ENCODE results near the gene CCDC184.

The CCDC184 gene

DNA sequence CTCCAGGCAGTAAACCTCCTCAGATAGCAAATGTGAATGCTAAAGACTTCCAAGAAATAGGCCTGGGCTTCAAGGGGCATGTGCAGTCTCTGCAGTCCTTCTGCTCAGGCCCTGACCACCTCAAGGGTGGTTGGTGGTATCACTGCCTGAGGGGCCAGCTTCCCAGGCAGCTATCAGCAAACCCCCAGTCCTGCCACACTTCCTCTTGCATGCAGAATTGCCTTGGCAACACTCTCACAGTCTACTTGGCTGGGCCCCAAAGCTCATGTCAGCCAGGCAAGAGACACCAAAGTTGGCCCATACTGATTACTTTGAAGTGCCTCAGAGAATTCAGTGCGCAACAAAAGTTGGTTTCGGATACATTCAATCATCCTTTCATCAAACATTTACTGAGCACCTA is 22.6 kb upstream of the CCDC184 start:
- peak; percentile 40 for DNase-seq (ENCODE audit: low read depth)
- TF ChIP-seq POLR2A (IDR thresholded peaks at IDR 0.05; ENCODE audit: extremely low read depth, insufficient read length) (no peak), MYC (IDR thresholded peaks at IDR 0.05; ENCODE audit: low read depth, low read length) (no peak)
- TF ChIP-seq, protein P1, sequence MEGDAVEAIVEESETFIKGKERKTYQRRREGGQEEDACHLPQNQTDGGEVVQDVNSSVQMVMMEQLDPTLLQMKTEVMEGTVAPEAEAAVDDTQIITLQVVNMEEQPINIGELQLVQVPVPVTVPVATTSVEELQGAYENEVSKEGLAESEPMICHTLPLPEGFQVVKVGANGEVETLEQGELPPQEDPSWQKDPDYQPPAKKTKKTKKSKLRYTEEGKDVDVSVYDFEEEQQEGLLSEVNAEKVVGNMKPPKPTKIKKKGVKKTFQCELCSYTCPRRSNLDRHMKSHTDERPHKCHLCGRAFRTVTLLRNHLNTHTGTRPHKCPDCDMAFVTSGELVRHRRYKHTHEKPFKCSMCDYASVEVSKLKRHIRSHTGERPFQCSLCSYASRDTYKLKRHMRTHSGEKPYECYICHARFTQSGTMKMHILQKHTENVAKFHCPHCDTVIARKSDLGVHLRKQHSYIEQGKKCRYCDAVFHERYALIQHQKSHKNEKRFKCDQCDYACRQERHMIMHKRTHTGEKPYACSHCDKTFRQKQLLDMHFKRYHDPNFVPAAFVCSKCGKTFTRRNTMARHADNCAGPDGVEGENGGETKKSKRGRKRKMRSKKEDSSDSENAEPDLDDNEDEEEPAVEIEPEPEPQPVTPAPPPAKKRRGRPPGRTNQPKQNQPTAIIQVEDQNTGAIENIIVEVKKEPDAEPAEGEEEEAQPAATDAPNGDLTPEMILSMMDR (IDR thresholded peaks at IDR 0.05; ENCODE audit: low read depth, low read length) = no peak
- no peak overlapping the region for H3K4me3 ChIP-seq (ENCODE audit: low read depth, low read length)

DNA sequence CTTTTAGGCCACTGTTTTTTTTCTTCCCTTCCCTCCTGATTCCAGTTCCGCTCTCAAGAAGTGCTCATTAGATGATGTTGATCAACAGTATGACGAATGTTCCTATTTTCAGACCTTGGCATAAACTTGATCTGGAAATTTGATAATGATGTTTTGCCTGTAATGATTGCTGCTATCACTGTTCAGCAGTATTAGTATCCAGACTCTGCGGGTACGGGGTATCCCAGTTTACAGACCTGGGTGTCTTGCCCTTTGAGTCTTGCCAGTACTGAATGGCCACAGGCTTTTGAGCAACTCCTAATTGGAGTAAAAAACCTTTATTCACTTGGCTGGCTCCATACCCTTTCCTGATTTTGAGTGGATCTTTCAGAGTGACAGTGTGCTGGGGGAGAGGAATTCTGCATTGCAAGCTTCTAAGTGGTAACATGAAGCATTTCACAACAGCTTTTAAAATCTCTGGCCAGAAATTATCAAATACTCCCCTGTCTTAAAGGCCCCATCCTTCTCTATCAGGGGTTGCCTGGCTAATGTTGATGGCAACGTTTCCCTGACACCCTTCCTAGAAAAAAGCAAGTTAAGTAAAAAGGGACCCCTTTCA is 20.2 kb upstream of the CCDC184 start:
- TF ChIP-seq POLR2A (IDR thresholded peaks at IDR 0.05; ENCODE audit: extremely low read depth, insufficient read length) = no peak
- TF ChIP-seq, protein P2, sequence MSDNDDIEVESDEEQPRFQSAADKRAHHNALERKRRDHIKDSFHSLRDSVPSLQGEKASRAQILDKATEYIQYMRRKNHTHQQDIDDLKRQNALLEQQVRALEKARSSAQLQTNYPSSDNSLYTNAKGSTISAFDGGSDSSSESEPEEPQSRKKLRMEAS (IDR thresholded peaks at IDR 0.05; ENCODE audit: low read depth, low read length) = no peak
- TF ChIP-seq MYC (IDR thresholded peaks at IDR 0.05; ENCODE audit: low read depth, low read length) = no peak
- TF ChIP-seq, protein P1 (IDR thresholded peaks at IDR 0.05; ENCODE audit: low read depth, low read length) = no peak
- no peak overlapping the region for H3K4me3 ChIP-seq (ENCODE audit: low read depth, low read length)
- no peak for DNase-seq (ENCODE audit: low read depth)

DNA sequence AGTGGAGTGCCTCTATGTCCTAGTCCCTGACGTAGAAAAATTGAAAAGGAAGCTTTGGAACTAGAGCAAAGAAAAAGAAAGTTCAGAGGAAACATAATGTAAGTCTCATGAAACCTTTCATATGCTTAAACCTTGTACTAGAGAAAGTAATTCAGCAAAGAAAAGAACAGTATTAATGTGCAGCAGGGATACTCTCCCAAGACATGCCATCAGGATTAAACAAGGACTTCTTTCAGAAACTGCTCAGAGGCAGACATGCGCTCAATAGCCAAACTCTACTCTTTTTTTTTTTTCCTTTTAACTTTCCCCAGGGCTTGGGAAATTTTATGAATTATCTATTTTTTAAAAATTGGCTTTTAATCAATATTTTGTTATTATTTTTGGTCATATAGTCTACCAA is 19.0 kb upstream of the CCDC184 start:
- no peak overlapping the region for H3K4me3 ChIP-seq (ENCODE audit: low read depth, low read length)
- TF ChIP-seq, protein P1 (IDR thresholded peaks at IDR 0.05; ENCODE audit: low read depth, low read length) = no peak
- TF ChIP-seq, protein P2 (IDR thresholded peaks at IDR 0.05; ENCODE audit: low read depth, low read length) = no peak
- no peak for TF ChIP-seq POLR2A (IDR thresholded peaks at IDR 0.05; ENCODE audit: extremely low read depth, insufficient read length)
- no peak for TF ChIP-seq MYC (IDR thresholded peaks at IDR 0.05; ENCODE audit: low read depth, low read length)
- DNase-seq (ENCODE audit: low read depth) = no peak

DNA sequence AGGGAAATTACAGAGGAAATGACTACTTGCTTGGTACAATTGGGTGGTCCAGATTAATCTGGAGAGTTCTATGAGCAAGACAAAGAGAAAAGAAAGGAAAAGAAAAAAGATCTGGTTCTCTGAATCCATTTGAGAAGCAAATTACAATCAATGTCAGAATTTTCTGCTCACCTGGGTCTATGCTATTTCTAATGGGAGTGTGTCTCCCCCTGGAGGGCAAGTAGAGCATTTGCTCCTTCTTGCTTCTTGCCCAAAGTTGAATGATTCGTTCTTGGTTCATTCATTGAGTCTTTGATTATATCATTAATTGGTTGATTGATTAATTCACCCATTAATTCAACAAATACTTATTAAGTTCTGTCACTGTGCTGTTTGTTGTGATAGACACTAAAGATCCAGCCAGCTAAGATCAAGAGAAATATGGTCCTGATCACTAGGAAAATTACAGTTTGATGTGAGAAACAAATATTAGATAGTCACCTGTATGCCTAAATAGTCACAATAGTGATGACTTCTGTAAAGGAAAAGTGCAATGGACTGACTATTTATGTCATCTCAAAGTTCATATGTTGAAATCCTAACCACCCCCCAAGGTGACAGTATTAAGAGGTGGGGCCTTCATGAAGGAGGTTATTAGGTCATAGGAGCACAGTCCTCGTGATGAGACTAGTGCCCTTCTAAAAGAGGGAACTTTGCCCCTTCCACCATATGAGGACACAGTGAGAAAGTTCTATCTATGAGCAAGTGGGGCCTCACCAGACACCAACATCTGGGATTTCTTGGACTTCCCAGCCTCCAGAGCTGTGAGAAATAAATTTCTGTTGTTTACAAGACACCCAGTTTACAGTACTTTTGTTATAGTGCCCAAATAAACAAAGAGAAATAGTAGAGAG is 18.1 kb upstream of the CCDC184 start:
- peak; percentile 77 for DNase-seq (ENCODE audit: low read depth)
- TF ChIP-seq, protein P1 (IDR thresholded peaks at IDR 0.05; ENCODE audit: low read depth, low read length) = peak; percentile 96
- TF ChIP-seq, protein P2 (IDR thresholded peaks at IDR 0.05; ENCODE audit: low read depth, low read length) = no peak
- no peak overlapping the region for H3K4me3 ChIP-seq (ENCODE audit: low read depth, low read length)

DNA sequence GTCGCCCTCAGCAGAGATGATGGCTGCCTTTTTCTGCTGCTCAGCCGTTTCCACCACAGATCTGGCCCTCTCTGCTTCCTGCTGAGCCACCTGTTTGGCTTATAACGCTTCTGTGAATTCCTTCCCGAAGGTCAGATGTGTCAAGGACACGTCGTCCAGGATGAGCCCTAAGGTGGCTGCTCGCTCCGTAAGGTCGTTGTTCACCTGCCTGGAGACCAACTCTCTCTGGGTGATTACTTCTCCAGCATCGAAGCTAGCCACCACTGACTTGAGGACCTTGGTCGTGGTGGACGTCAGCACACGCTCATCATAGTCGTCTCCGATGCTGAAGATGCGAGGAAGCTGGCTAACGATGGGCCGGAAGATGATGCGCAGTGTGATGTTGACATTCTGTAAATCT is 14.4 kb upstream of the CCDC184 start:
- no peak overlapping the region for H3K4me3 ChIP-seq (ENCODE audit: low read depth, low read length)
- DNase-seq (ENCODE audit: low read depth) = no peak
- TF ChIP-seq, protein P2 (IDR thresholded peaks at IDR 0.05; ENCODE audit: low read depth, low read length) = no peak
- TF ChIP-seq, protein P1 (IDR thresholded peaks at IDR 0.05; ENCODE audit: low read depth, low read length) = no peak
- TF ChIP-seq POLR2A (IDR thresholded peaks at IDR 0.05; ENCODE audit: extremely low read depth, insufficient read length) (no peak), MYC (IDR thresholded peaks at IDR 0.05; ENCODE audit: low read depth, low read length) (no peak)
